ENCODE data around the gene CABP5. TPM values are rescaled to one million over a fixed set of nuclear protein-coding genes. Genes with fewer than 3 reads are reported as not detected.

Gene CABP5
- total RNA-seq, 1 experiment from 2014 or later = not detected

GRCh38 chr19:48053076-48053475 lies 9.2 kb upstream of the CABP5 start:
- DNase-seq = no peak
- H3K27ac Mint-ChIP-seq (ENCODE audit: unreplicated experiment) = no peak overlapping the region
- Histone ChIP-seq H3K4me3 (ENCODE audit: low read depth, low read length) (no peak overlapping the region), H3K27me3 (replicated peaks; ENCODE audit: control insufficient read depth, insufficient read depth, low read length) (no peaks in the 10 kb centered on the region), H3K4me1 (no peaks in the 10 kb centered on the region), H3K36me3 (ENCODE audit: control insufficient read depth, insufficient read depth, low read length) (no peaks in the 10 kb centered on the region), H3K9me3 (peaks cover 7% of the 10 kb centered on the region; the same call in 1 of the 2 replicates)
- no TSS peak for BruUV-seq (replicated peaks)
- no peaks in the 10 kb centered on the region for H3K36me3 Mint-ChIP-seq (ENCODE audit: insufficient read depth, unreplicated experiment)
- no peak overlapping the region for H3K4me3 Mint-ChIP-seq (ENCODE audit: unreplicated experiment)
- no peak for TF ChIP-seq CTCF (IDR thresholded peaks at IDR 0.05; ENCODE audit: insufficient read depth in 1 of 2, low read depth in 1 of 2, low read length in 1 of 2, severe bottlenecking in 1 of 2, unreplicated experiment in 1 of 2)
- ChIA-PET CTCF (no interaction called here), POLR2A (no interaction called here)
- no peaks in the 10 kb centered on the region for H3K4me1 Mint-ChIP-seq (ENCODE audit: low read depth, unreplicated experiment)
- intact Hi-C loops (cut with micrococcal nuclease; ENCODE audit: unreplicated experiment) = no loop called here
- H3K27me3 Mint-ChIP-seq (ENCODE audit: insufficient read depth, unreplicated experiment) = peaks cover 15% of the 10 kb centered on the region
- H3K9me3 Mint-ChIP-seq (ENCODE audit: unreplicated experiment) = peaks cover 10% of the 10 kb centered on the region

- no peak overlapping the region for H3K4me3 Mint-ChIP-seq (ENCODE audit: unreplicated experiment)
- no peak overlapping the region for H3K27ac Mint-ChIP-seq (ENCODE audit: unreplicated experiment)
- ChIA-PET CTCF (no interaction called here), POLR2A (interaction anchor here (0.6 kb wide), 1 partner anchor 90 kb away, joined by 6 read pairs; no protein-coding TSS in a partner anchor)
- H3K9me3 ChIP-seq = peaks cover 7% of the 10 kb centered on the region; the same call in 1 of the 2 replicates
- H3K4me1 Mint-ChIP-seq (ENCODE audit: low read depth, unreplicated experiment) = no peaks in the 10 kb centered on the region
- H3K36me3 Mint-ChIP-seq (ENCODE audit: insufficient read depth, unreplicated experiment) = no peaks in the 10 kb centered on the region
- TF ChIP-seq CTCF (IDR thresholded peaks at IDR 0.05; ENCODE audit: insufficient read depth in 1 of 2, low read depth in 1 of 2, low read length in 1 of 2, severe bottlenecking in 1 of 2, unreplicated experiment in 1 of 2) = no peak
- BruUV-seq (replicated peaks) = no TSS peak
- intact Hi-C loops (cut with micrococcal nuclease; ENCODE audit: unreplicated experiment) = no loop called here
- no peaks in the 10 kb centered on the region for H3K27me3 ChIP-seq (replicated peaks; ENCODE audit: control insufficient read depth, insufficient read depth, low read length)
- no peak for DNase-seq
- peaks cover 10% of the 10 kb centered on the region for H3K9me3 Mint-ChIP-seq (ENCODE audit: unreplicated experiment)
- H3K4me3 ChIP-seq (ENCODE audit: low read depth, low read length) = no peak overlapping the region
- no peaks in the 10 kb centered on the region for H3K4me1 ChIP-seq
- no peaks in the 10 kb centered on the region for H3K36me3 ChIP-seq (ENCODE audit: control insufficient read depth, insufficient read depth, low read length)
- peaks cover 19% of the 10 kb centered on the region for H3K27me3 Mint-ChIP-seq (ENCODE audit: insufficient read depth, unreplicated experiment)
Measured at GRCh38 chr19:48051335-48052033, 7.6 kb upstream of the CABP5 start.

GRCh38 chr19:48044561-48044960 lies 682 bp upstream of the CABP5 start:
- H3K4me3 Mint-ChIP-seq (ENCODE audit: unreplicated experiment) = no peak overlapping the region
- CTCF ChIA-PET = no interaction called here

More at GRCh38 chr19:48044561-48044960, 682 bp upstream of the CABP5 start:
- TF ChIP-seq CTCF (IDR thresholded peaks at IDR 0.05; ENCODE audit: insufficient read depth in 1 of 2, low read depth in 1 of 2, low read length in 1 of 2, severe bottlenecking in 1 of 2, unreplicated experiment in 1 of 2) = no peak
- Histone ChIP-seq H3K27me3 (replicated peaks; ENCODE audit: control insufficient read depth, insufficient read depth, low read length) (no peaks in the 10 kb centered on the region), H3K36me3 (ENCODE audit: control insufficient read depth, insufficient read depth, low read length) (no peaks in the 10 kb centered on the region), H3K4me1 (no peaks in the 10 kb centered on the region), H3K4me3 (ENCODE audit: low read depth, low read length) (no peak overlapping the region), H3K9me3 (no peaks in the 10 kb centered on the region)
- no TSS peak for BruUV-seq (replicated peaks)
- Mint-ChIP-seq H3K27ac (ENCODE audit: unreplicated experiment) (no peak overlapping the region), H3K4me1 (ENCODE audit: low read depth, unreplicated experiment) (no peaks in the 10 kb centered on the region), H3K9me3 (ENCODE audit: unreplicated experiment) (peaks cover 9% of the 10 kb centered on the region), H3K27me3 (ENCODE audit: insufficient read depth, unreplicated experiment) (peaks cover 26% of the 10 kb centered on the region), H3K36me3 (ENCODE audit: insufficient read depth, unreplicated experiment) (no peaks in the 10 kb centered on the region)
- intact Hi-C loops (cut with micrococcal nuclease; ENCODE audit: unreplicated experiment) = no loop called here
- POLR2A ChIA-PET = no interaction called here
- DNase-seq = no peak

Measured in Caco-2 (cell line).